VCaP (cell line): ENCODE measurements around the gene KCNQ1OT1.

ENCODE experiments used
- H3K27ac ChIP-seq: fragments of 450-650 bp; 2 replicates; pipeline ENCODE4 v1.5.1; 2017
- TF ChIP-seq, protein P1 (sequence below): fragments of 450-650 bp; conservative IDR thresholded peaks from 2 replicates; pipeline ENCODE4 v1.5.1; 2017; ENCODE audit warnings: mild to moderate bottlenecking, moderate library complexity

The KCNQ1OT1 gene

GRCh38 chr11:2590131-2590964, 109.4 kb downstream of the KCNQ1OT1 start:
- TF ChIP-seq, protein P1, sequence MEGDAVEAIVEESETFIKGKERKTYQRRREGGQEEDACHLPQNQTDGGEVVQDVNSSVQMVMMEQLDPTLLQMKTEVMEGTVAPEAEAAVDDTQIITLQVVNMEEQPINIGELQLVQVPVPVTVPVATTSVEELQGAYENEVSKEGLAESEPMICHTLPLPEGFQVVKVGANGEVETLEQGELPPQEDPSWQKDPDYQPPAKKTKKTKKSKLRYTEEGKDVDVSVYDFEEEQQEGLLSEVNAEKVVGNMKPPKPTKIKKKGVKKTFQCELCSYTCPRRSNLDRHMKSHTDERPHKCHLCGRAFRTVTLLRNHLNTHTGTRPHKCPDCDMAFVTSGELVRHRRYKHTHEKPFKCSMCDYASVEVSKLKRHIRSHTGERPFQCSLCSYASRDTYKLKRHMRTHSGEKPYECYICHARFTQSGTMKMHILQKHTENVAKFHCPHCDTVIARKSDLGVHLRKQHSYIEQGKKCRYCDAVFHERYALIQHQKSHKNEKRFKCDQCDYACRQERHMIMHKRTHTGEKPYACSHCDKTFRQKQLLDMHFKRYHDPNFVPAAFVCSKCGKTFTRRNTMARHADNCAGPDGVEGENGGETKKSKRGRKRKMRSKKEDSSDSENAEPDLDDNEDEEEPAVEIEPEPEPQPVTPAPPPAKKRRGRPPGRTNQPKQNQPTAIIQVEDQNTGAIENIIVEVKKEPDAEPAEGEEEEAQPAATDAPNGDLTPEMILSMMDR = no peak
- no peak overlapping the region for H3K27ac ChIP-seq

DNA sequence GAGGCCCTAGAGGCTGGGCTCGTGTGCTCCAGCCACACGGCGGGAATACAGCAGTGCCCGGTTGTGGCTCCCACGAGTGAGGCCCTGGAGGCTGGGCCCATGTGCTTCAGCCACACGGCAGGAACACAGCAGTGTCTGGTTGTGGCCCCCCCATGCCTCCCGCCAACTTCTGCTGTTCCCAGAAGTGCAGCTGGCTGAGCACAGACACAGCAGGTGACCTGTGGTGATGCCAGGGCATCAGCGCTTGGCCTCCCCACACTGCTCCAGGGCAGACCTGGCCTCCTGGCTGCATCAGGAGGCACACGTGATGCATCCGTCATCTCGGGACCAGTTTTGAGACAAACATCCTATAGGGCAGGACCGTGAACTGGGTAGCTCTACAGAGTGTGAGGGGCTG, 110.3 kb downstream of the KCNQ1OT1 start:
- TF ChIP-seq, protein P1 = no peak

GRCh38 chr11:2588809-2589537, 110.8 kb downstream of the KCNQ1OT1 start:
- H3K27ac ChIP-seq = no peak overlapping the region
- TF ChIP-seq, protein P1 = no peak

More for the DNA sequence above, 110.3 kb downstream of the KCNQ1OT1 start:
- H3K27ac ChIP-seq = no peak overlapping the region

GRCh38 chr11:2587976-2588748, 111.6 kb downstream of the KCNQ1OT1 start:
- TF ChIP-seq, protein P1 = no peak

GRCh38 chr11:2587132-2587930, 112.5 kb downstream of the KCNQ1OT1 start:
- TF ChIP-seq, protein P1 = no peak
- no peak overlapping the region for H3K27ac ChIP-seq

More at GRCh38 chr11:2587976-2588748, 111.6 kb downstream of the KCNQ1OT1 start:
- no peak overlapping the region for H3K27ac ChIP-seq

DNA sequence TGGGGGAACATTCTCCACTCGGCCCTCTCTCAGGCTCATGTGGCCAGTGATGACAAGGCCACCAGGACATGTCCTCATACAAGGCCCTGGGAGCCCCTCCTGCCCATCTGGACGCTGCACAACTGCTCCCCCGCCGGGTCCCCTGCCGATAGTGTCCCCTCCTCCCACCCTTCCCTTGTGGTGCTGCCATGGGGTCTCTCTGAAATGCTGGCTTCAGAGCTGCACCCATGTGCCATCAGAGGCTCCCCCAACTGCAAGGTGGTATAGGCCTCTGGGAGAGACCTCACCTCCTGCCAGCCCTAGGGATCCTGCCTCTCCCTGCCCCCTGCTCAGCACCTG, 113.0 kb downstream of the KCNQ1OT1 start:
- H3K27ac ChIP-seq = no peak overlapping the region
- TF ChIP-seq, protein P1 = no peak
